CD4-positive, alpha-beta T cell treated with Interleukin-1 beta for 1 hour (primary cell): ENCODE measurements around the gene TNPO1.
"Not testable (repeated sequence)": the region's sequence is repeated elsewhere in the genome, so short reads cannot be mapped to it uniquely, and the experiment has no call there.

Source experiments
- DNase-seq, 2 donors: peaks; one replicate each; pipeline ENCODE4 v3.0.0-alpha.2; 2020 to 2022

TNPO1 gene

DNA sequence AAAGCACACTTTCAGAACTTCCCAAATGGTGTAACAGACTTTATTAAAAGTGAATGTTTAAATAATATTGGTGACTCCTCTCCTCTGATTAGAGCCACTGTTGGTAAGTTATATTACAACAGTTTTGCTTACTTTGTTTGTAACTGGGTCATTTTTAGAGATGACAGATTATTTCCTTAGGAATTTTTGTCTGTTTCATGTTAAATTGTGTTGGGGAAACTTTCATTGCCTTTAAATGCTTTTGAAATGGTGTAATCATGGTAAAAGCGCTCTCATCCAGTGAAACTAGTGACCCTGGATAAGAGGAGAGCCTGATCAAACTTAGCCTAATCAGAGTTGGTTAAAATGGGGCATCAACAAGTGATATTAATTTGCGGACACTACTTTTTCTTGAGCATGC, 39.4 kb downstream of the TNPO1 start:
- no peak for DNase-seq

DNA sequence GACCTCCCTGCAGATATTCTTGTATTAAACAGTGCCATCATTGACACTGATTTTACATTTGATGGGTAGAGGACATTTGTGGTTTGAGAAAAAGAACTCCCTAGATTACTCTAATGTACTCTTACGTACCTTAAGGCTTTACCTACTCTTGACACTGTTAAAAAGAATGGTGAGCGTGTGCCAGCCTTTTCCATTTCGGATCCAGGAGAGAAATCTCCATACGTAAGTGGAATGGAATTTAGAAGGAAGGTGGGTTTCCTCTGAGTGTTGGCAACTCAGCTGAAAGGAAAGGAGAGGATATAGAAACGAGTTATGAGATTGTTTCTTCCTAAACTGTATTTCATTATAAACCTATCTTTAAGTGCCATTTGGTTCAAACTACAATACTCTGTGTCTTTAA, 40.9 kb downstream of the TNPO1 start:
- no peak for DNase-seq

DNA sequence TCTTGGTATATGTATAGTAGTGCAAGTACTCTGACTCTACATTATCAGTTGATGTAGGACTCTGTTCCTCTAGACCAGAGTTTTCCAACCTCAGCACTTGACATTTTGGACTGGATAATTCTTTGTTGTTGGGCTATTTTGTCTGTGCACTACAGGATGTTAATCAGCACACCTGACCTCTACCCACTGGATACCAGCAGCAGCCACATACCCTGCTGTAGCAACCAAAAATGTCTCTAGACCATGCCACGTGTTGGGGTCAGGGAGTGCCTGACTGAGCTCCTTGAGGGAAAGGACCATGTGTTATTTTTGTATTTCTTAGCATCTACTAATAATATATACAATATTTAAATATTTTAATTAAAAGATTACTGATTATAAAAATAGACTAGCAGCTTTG, 42.7 kb downstream of the TNPO1 start:
- no peak for DNase-seq

DNA sequence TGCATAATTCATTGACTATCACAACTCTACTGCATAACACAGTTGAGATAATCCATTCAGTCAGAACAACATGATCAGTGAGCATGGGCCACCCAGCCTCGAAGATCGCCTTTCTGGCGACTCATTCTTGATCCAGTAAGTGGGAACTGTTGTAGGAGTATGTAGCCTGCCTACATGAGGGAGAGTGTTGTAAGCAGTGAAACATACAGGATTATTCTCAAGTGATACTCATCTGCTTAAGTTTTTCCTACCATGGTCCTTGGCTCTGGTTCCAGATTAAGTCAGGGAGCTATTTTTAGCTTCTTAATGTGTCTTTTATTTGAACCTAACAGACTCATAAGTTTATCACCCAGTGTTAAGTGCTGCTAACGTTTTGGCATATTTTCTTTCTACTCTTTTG, 44.0 kb downstream of the TNPO1 start:
- no peak for DNase-seq

DNA sequence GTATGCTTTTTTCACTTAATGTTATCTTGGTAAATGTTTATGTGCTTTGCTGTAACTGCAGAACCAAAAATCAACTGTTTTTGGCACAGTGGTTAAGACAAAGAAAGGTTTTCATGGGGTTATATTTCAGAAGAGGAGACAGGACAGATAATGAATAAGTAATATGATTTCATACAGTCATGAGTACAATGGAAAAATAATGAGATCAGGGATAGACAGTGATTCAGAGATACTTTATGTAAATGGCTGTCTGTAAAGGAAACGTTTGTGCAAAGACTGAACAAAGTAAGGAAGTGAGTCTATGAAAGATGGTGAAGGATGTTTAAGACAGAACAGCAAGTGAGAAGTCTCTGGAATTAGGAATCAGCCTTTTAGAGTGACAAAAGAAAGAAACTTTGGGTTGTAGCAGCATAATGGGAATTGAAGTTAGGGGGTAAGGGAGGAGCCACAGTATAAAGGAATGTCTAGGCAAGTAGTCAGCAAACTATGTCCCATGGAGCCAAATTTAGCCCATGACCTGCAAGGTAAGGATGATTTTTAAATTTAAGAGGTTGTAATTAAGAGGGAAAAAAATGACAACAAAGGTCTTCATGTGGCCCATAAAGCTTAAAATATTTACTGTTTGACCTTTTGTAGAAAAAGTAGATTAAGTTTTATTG, 55.0 kb downstream of the TNPO1 start:
- no peak for DNase-seq

DNA sequence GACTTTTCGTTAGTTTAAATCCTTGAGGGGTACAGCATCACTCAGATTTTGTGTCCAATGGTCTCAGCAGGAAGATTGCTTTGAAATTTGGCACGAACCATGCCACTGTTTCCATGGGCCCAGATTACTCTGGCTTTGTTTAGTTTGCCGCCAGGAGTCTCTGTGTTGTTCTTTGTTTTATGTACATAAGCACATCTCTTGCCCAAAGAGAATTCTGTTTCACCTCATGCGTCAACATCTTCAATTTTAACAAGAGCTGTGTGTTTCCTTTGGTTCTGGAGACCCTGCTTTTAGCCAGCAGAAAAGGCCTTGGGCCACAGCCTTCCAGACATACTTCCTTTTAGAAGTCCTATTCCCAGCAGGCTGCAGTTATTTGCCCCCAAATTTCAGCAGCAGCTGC, 62.4 kb downstream of the TNPO1 start:
- no peak for DNase-seq

DNA sequence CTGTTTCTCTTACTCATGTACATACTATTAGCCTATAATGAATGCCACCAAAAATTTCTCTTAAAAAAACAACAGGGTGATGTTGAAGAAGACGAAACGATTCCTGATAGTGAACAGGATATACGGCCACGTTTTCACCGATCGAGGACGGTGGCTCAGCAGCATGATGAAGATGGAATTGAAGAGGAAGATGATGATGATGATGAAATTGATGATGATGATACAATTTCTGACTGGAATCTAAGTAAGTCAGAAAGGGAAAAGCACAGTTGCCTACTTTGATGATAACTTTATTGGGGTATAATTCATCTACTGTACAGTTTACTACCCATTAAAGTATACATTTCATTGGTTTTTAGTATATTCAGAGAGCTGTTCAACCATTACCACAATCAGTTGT, 66.5 kb downstream of the TNPO1 start:
- no peak for DNase-seq

DNA sequence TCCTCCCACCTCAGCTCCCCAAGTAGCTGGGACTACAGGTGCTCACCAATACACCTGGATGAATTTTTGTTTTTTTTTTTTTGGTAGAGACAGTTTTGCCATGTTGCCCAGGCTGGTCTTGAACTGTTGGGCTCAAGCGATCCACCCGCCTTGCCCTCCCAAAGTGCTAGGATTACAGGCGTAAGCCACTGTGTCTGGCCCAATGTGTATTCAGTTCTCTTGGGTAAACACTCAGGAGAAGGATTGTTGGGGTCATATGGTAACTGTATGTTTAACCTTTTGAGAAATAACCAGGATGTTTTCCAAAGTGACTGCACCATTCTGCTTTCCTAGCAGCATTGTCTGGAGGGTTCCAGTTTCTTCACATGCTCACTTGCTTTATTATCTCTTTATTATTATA, 67.4 kb downstream of the TNPO1 start:
- no peak for DNase-seq

DNA sequence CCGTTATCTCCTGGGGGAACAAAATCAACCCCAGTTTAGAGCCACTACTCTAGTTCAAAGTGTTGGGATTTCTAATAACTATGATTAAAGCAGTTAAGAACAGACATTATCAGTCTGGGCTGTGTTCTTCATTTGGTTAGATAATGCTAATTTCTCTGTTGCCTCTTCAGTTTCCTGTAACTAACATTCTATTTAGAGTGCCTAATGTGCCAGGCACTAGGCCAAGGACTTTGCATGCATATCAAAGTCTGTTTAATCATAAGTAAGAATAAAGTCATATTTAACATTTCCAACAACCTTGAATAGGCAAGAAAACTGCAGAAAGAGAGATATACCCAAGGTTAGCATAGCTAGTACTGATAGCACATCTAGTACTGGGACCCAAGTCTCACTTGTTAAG, 68.4 kb downstream of the TNPO1 start:
- DNase-seq = no peak

DNA sequence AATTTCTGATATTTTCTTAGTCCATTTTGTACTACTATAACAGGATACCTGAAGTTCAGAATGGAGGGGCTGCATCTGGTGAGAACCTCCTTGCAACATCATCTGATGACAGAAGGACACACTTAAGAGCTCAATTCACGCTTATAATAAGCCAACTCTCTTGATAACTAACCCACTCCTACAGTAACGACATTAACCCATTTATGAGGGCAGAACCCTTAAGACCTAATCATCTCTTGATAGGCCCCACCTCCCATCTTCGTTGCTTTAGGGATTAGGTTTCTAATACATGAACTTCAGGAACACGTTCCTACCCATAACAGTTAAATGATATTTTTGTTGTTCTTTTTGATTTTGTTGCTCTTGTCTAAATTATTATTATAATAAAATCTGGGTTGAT, 69.4 kb downstream of the TNPO1 start:
- no peak for DNase-seq

DNA sequence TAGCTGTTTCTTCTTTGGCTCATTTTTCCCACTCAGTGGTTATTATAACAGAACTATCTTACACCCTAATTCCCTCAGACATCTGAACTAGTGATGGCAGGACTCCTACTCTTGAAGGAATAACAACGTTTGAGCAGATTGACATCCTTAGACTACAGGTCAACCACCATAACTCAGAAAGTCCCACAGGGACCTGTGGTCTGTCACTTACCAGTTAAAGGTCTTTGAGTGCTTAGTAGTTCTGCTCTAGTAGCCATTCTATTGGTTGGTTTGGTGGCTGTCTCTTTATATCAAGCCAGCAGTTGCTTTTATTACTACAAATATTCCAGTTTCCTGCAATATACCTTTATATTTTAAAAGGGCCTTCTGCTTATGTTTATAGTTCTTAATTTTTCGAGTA, 72.1 kb downstream of the TNPO1 start:
- no peak for DNase-seq

DNA sequence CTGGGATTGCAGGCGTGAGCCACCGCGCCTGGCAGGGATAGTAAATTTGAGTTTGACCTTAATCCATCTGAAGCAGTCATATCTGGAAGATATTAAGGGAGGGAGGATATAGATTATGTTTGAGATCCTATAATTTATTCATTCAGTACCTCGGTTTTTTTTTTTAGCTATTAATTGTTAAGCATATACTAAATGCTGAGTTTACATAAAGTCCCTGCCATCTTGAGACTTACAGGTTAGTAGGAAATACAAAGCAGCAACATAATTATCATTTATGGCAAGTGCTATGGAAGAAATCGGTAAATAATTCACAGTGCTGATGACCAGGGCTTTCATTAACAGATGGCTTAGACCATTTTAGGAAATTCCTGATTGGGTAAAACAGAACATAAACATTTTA, 72.9 kb downstream of the TNPO1 start:
- no peak for DNase-seq

DNA sequence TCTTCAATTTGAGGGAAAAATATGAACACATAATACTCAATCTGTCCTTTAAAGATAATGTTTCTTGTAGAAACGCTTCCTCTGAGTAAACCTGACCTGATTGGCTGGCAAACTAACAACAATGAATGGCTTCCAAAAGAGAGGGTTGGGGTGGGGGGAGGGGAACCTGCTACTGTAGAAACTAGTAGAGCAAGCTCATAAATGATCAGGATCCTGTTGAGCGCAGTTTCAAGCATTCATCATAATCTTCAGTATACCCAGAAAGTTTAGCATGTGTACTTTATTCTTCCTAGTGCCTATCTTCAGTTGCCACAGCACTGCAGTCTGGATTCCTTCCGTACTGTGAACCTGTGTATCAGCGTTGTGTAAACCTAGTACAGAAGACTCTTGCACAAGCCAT, 76.4 kb downstream of the TNPO1 start:
- no peak for DNase-seq

DNA sequence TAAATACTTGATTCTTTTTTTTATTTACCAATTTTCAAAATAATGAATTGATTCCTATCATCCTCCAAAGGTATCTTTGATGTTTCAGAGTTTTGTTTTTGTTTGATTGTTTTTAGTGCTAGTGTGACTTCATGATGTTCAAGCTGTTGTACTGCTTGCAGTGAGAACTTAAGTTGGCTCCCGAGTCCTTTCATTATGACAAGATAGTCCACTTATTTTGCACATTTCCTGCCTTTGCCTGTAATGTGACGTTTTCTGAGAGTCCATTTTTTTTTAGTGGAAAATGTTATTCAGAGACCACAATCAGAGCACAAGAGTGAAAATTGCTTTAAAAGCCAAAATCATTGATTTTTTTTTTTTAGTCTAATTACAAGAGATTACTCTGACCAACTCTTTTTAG, 79.3 kb downstream of the TNPO1 start:
- DNase-seq = no peak

DNA sequence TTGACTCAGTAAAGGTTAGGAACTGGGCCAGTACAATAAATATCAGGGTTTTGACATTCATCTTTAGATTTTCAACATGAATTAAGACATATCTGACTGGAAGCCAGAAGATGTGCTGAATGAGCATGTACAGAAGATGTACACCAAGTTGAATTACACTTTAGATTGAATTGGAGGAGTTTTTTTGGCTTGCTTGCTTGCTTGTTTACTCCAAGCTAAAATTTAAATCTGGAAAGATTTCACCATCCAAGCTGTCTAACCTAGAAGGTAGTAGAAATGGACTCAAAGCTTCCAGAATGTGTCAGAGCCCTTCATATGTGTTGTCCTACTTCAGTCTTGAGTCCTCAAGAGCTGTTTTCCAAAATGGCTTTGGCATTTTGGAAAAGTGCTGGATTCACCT, 90.3 kb downstream of the TNPO1 start:
- DNase-seq = no peak

DNA sequence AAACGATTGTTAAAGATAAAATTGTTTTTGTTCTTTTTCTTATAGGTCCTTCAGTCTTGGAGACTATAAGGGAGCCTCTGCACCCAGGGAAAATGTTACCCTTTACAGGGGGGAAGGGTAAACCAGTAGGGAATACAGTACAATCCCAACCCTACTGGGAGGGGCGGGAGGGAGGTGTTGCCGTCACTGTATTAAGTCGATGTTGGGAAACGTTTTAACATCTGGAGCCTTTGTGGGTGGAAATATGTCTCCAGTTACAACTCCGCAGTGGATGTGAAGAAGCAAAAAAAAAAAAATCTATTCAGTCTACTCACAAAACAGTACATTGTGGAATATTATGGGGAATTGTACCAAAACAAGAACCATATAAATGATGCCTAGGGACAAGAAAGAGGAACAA, 92.2 kb downstream of the TNPO1 start:
- no peak for DNase-seq

DNA sequence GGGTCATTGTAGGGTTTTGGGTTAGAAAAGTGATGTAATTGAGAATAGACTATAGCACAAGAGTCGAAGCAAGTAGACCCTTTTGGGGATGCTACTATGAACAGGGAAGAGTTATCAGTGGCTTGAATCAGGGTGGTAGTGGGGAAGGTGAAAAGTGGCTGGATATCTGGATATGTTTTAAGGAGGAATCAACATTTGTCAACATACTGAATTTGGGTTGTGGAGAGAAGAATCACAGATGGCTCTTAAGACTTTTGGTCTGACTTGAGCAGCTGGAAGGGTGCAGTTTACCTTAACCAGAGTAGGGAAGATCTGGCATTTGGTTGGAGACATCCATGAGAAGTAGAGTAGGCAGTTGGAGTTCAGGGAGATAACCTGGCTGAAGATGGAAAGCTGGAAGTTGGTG, 100.9 kb downstream of the TNPO1 start:
- DNase-seq = no peak

DNA sequence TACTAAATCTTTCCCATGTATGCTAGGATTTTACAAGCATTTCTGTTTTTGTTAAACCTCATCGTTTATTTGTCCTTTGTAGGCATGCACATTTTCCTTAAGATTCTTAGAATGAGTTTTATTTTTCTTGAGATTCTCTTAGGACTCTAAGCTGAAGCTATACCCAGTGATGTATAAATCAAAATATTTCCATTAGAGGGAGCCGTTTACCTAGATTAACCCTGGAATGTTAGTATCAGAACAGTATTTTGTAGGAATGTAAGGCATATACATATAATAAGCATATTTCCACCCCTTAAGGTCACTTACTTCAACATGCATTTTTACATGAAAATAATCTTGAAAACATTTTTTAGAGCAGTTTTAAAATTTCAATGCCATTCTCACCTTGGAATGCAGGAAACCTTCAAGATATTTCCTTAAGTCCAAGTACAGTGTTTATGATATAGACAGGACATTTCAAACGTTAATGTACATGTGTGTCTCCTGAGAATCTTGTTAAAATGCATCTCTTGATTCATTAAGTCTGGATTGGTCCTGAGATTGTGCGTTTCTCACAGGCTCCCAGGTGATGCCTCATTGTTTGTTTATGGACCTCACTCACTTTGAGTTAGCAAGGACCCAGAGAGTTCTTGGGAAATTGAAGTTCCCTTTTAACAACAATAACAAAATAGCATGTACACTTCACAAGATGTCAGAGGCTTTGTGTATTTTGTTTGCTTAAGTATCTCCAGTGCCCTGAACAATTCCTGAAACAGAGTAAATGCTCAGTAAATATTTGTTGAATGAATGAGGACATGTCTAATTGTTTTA, 104.4 kb downstream of the TNPO1 start:
- DNase-seq = peak in 1 of 2 donors; percentile 5

DNA sequence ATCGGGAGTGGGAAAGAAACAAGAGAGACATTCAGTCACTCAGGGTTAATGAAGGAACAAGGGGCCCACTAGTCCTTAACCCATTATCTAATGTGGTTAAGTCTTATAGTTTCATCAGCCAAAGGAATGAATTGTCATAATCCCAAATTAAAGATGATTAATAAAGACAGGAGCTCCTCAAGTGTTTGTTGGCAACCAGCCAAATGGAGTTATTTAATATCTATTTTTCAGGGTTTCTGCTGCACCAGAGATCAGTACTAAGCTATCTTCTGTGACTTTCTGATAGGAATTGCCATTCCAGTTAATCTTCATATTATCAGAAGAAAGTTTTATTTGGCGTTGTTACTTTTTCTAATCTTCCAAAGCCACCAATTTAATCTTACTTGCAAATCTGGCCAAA, 105.4 kb downstream of the TNPO1 start:
- DNase-seq = no peak

DNA sequence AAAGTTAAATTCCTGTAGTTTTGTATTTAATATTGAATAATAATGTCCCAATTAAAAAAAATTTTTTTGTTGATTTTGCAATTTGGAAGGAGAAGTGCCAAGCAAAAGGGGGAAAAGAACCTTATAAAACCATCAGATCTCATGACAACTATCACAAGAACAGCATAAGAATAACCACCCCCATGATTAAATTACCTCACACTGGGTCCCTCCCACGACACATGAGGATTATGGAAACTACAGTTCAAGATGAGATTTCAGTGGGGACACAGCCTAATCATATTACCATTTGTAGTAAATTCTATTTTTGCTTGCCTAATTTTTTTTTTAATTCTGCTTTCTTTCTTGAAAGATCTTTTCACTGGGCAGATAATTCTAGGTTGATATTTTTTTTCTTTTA, 106.0 kb downstream of the TNPO1 start:
- DNase-seq = no peak

DNA sequence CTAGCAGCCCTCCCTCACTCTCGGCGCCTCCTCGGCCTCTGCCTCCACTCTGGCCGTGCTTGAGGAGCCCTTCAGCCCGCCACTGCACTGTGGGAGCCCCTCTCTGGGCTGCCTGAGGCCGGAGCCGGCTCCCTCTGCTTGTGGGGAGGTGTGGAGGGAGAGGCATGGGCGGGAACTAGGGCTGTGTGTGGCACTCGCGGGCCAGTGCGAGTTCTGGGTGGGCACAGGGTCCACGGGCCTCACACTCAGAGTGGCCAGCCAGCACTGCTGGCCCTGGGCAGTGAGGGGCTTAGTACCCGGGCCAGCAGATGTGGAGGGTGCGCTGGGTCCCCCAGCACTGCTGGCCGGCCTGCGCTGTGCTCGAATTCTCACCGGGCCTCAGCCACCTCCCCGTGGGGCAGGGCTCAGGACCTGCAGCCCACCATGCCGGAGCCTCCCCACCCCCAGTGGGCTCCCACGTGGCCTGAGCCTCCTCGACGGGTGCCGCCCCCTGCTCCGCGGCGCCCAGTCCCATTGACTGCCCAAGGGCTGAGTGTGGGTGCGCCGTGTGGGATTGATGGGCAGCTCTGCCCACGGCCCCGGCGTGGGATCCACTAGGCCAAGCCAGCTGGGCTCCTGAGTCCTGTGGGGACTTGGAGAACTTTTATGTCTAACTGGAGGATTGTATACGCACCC, 109.0 kb downstream of the TNPO1 start:
- no peak for DNase-seq

DNA sequence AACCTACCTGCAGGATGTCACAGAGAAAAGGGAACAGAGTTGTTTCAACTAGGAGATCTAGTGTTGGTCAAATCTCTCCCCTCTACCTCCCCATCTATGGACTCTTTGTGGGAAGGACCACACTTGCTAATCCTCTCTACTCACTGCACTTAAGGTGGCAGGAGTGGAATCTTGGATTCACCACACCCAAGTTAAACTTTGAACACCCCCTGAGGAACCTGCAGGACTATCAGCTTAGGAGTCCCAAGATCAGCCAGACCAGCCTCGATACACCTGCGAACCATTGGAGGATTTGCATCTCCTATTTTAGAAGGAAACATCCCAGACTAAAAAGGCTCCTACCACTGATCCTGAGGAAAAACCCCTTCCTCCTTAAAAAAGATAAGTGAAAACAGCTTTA, 116.2 kb downstream of the TNPO1 start:
- not testable (repeated sequence) for DNase-seq

DNA sequence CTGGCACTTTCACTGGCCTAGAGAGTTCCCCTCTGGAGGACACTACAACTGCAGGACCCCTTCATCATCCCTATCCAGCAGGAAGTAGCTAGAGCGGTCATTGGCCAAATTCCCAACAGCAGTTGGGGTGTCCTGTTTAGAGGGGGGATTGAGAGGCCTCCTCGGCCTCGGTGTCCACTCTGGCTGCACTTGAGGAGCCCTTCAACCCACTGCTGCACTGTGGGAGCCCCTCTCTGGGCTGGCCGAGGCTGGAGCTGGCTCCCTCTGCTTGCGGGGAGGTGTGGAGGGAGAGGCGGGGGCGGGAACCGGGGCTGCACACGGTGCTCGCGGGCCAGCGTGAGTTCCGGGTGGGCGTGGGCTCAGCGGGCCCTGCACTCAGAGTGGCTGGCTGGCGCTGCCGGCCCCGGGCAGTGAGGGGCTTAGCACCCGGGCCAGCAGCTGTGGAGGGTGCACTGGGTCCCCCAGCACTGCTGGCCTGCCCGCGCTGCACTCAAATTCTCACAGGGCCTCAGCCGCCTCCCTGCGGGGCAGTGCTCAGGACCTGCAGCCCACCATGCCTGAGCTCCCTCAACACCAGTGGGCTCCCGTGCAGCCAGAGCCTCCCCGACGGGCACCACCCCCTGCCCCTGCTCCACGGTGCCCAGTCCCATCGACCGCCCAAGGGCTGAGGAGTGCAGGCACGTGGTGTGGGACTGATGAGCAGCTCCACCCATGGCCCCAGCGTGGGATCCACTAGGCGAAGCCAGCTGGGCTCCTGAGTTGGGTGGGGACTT, 118.7 kb downstream of the TNPO1 start:
- DNase-seq = not testable (repeated sequence)
